DOHH2 (cell line): ENCODE results near the gene TYMS.

Experiments used
- H3F3A ChIP-seq: fragments of 200-600 bp; sonication (generic), shearing (Covaris generic); 2 replicates; pipeline ENCODE4 v1.6.0; 2016; ENCODE audit warnings: antibody characterized with exemption, mild to moderate bottlenecking; ENCODE audit not compliant: control insufficient read depth, insufficient read depth
- H3K27ac ChIP-seq: fragments of 200-600 bp; sonication (generic); 2 replicates; pipeline ENCODE4 v1.5.1; 2014; ENCODE audit warnings: low read depth, mild to moderate bottlenecking, low read length, moderate library complexity
- H3K27me3 ChIP-seq: fragments of 200-600 bp; sonication (generic); 2 replicates; pipeline ENCODE4 v1.6.1; 2014; ENCODE audit warnings: mild to moderate bottlenecking, low read length, mixed read lengths; ENCODE audit not compliant: control insufficient read depth
- H3K36me3 ChIP-seq: fragments of 200-600 bp; sonication (generic); 2 replicates; pipeline ENCODE4 v1.6.1; 2014; ENCODE audit warnings: mild to moderate bottlenecking, low read length, moderate library complexity, mixed read lengths; ENCODE audit not compliant: control insufficient read depth
- H3K4me1 ChIP-seq: fragments of 200-600 bp; sonication (generic); 2 replicates; pipeline ENCODE4 v1.6.1; 2014; ENCODE audit warnings: mild to moderate bottlenecking, low read length, mixed read lengths; ENCODE audit not compliant: control insufficient read depth
- H3K4me2 ChIP-seq: fragments of 200-600 bp; sonication (generic); 2 replicates; pipeline ENCODE4 v1.6.0; 2014; ENCODE audit warnings: mild to moderate bottlenecking, low read length, moderate library complexity
- H3K4me3 ChIP-seq: fragments of 200-600 bp; sonication (generic); 2 replicates; pipeline ENCODE4 v1.5.1; 2014; ENCODE audit warnings: mild to moderate bottlenecking, low read length, mixed read lengths
- H3K79me2 ChIP-seq: fragments of 200-600 bp; sonication (generic); 2 replicates; pipeline ENCODE4 v1.6.1; 2014; ENCODE audit warnings: mild to moderate bottlenecking, low read length, mixed read lengths; ENCODE audit not compliant: control insufficient read depth
- H3K9me2 ChIP-seq: fragments of 200-600 bp; sonication (generic); replicated peaks from 2 replicates; pipeline ENCODE4 v1.6.1; 2014; ENCODE audit warnings: mild to moderate bottlenecking, low read length, mixed read lengths; ENCODE audit not compliant: control insufficient read depth
- H3K9me3 ChIP-seq: fragments of 200-600 bp; sonication (generic); 2 replicates; pipeline ENCODE4 v1.6.1; 2014; ENCODE audit warnings: antibody characterized with exemption, low read length, mixed read lengths; ENCODE audit not compliant: control insufficient read depth, insufficient read depth
- H4K20me1 ChIP-seq: fragments of 200-600 bp; sonication (generic); 2 replicates; pipeline ENCODE4 v1.6.0; 2014; ENCODE audit warnings: low read depth, mild to moderate bottlenecking, antibody characterized with exemption, low read length, moderate library complexity; ENCODE audit not compliant: control insufficient read depth, insufficient read depth
- CTCF ChIP-seq: fragments of 200-600 bp; sonication (generic); IDR thresholded peaks from one replicate; pipeline ENCODE4 v1.5.1; 2014; ENCODE audit warnings: antibody characterized with exemption, mild to moderate bottlenecking, low read depth, low read length; ENCODE audit not compliant: poor library complexity, severe bottlenecking
- EZH2phosphoT487 ChIP-seq: fragments of 200-600 bp; sonication (generic); IDR thresholded peaks from 2 replicates; pipeline ENCODE4 v1.6.1; 2017; ENCODE audit warnings: borderline replicate concordance, mild to moderate bottlenecking, antibody characterized with exemption, low read length, moderate library complexity, mixed read lengths

TYMS gene

GRCh38 chr18:659597-659996, 2.1 kb downstream of the TYMS start:
- no peak overlapping the region for H3K27ac ChIP-seq
- no peaks in the 10 kb centered on the region for H3K27me3 ChIP-seq
- no peak for TF ChIP-seq CTCF
- TF ChIP-seq EZH2phosphoT487: no peak
- H3K4me1 ChIP-seq: peaks cover 28% of the 10 kb centered on the region
- peaks cover 18% of the 10 kb centered on the region; the same call in 1 of the 2 replicates for H3K9me3 ChIP-seq
- H3K4me3 ChIP-seq: peak overlapping the region; percentile 79
- H3K79me2 ChIP-seq: peaks cover 74% of the 10 kb centered on the region
- H3F3A ChIP-seq: no peaks in the 10 kb centered on the region
- no peaks in the 10 kb centered on the region for H3K9me2 ChIP-seq
- H4K20me1 ChIP-seq: no peaks in the 10 kb centered on the region
- peak overlapping the region; percentile 88 for H3K4me2 ChIP-seq
- H3K36me3 ChIP-seq: peaks cover 47% of the 10 kb centered on the region

- TF ChIP-seq CTCF (no peak), EZH2phosphoT487 (no peak)
Observed at GRCh38 chr18:662197-662596, 4.7 kb downstream of the TYMS start.

GRCh38 chr18:666177-666576, 8.7 kb downstream of the TYMS start:
- Histone ChIP-seq H3K27ac (no peak overlapping the region), H3K9me3 (peaks cover 3% of the 10 kb centered on the region; the same call in 1 of the 2 replicates), H3K4me1 (no peaks in the 10 kb centered on the region), H3K4me2 (no peak overlapping the region), H4K20me1 (peaks cover 15% of the 10 kb centered on the region; the same call in 1 of the 2 replicates), H3K9me2 (no peaks in the 10 kb centered on the region), H3K79me2 (peaks cover 38% of the 10 kb centered on the region), H3F3A (no peaks in the 10 kb centered on the region), H3K27me3 (no peaks in the 10 kb centered on the region), H3K4me3 (no peak overlapping the region), H3K36me3 (peaks cover 59% of the 10 kb centered on the region)
- TF ChIP-seq CTCF (peak; percentile 56), EZH2phosphoT487 (no peak)

More at GRCh38 chr18:662197-662596, 4.7 kb downstream of the TYMS start:
- no peaks in the 10 kb centered on the region for H3F3A ChIP-seq
- H3K4me2 ChIP-seq: no peak overlapping the region
- no peak overlapping the region for H3K27ac ChIP-seq
- no peaks in the 10 kb centered on the region for H3K27me3 ChIP-seq
- H3K9me3 ChIP-seq: peaks cover 18% of the 10 kb centered on the region; the same call in 1 of the 2 replicates
- peaks cover 8% of the 10 kb centered on the region; the same call in 1 of the 2 replicates for H4K20me1 ChIP-seq
- H3K4me3 ChIP-seq: no peak overlapping the region
- H3K36me3 ChIP-seq: peaks cover 56% of the 10 kb centered on the region
- H3K9me2 ChIP-seq: no peaks in the 10 kb centered on the region
- H3K4me1 ChIP-seq: peaks cover 11% of the 10 kb centered on the region
- peaks cover 60% of the 10 kb centered on the region for H3K79me2 ChIP-seq
